IPS-15b (cell line): Measurements from ENCODE around the gene PARD3.

ENCODE experiments used
- H3K27me3 ChIP-seq: one replicate; pipeline ENCODE4 v1.6.1; 2013; ENCODE audit warnings: low read length; ENCODE audit not compliant: control insufficient read depth, insufficient read depth
- H3K36me3 ChIP-seq: one replicate; pipeline ENCODE4 v1.6.1; 2013; ENCODE audit warnings: low read length; ENCODE audit not compliant: control insufficient read depth, insufficient read depth
- H3K4me1 ChIP-seq: one replicate; pipeline ENCODE4 v1.6.1; 2013; ENCODE audit warnings: mild to moderate bottlenecking, low read length; ENCODE audit not compliant: control insufficient read depth, insufficient read depth
- H3K4me3 ChIP-seq: one replicate; pipeline ENCODE4 v1.5.1; 2013; ENCODE audit warnings: low read depth, low read length
- H3K9ac ChIP-seq: one replicate; pipeline ENCODE4 v1.6.1; 2013; ENCODE audit warnings: low read depth, mild to moderate bottlenecking, low read length
- H3K9me3 ChIP-seq: one replicate; pipeline ENCODE4 v1.6.1; 2013; ENCODE audit warnings: mild to moderate bottlenecking, low read length; ENCODE audit not compliant: control insufficient read depth, insufficient read depth

Gene PARD3

DNA sequence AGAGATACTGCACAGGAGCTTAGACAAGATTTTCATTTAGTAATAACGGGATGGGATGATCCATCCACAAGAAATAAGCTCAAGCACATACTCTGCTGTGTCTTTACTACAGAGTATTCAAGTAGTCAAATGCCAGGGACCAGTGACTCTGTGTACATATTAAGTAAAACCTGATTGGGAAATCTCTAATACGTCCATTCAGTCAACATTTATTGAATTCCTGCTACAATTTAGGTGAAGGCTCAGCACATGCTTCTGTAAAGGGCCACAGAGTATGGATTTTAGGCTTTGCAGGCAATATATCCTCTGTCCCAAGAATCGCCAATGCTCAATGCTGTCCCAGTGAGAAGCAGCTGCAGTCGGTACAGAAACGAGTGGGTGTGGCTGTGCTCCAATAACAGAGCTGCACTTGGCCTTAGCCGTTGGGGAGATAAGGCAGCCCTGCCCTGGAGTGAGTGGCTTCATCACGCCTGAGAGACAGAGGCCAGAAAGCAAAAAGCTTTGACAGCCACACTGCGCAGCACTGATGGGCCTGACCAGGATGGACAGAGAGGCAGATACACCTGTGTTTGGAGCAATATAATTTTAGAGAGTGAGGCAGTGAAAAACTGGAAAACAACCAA is 186.8 kb downstream of the PARD3 start:
- no peak overlapping the region for H3K9ac ChIP-seq
- no peak overlapping the region for H3K4me3 ChIP-seq
- H3K27me3 ChIP-seq, result no peaks in the 10 kb centered on the region
- H3K36me3 ChIP-seq, result no peaks in the 10 kb centered on the region
- H3K9me3 ChIP-seq, result no peaks in the 10 kb centered on the region
- H3K4me1 ChIP-seq, result no peaks in the 10 kb centered on the region

DNA sequence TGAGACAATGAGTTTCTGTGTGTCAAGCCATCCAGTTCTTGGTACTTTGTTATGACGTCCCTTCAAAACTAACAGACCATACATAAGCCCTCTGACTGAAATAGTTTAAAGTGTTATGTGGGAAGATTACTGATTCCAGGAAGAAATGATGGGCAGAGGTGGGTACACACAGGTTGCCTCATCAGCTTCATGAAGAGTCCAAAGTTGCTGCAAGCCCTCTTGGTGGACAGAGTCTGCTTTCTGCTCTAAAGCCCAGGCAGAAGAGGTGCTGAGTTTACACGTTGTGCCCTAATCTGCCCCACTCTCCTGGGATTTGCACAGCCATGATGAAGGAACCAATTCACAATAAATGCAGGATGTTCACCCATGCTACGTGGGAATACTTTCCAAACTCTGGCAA is 187.4 kb downstream of the PARD3 start:
- H3K4me3 ChIP-seq, result no peak overlapping the region
- H3K9me3 ChIP-seq, result no peaks in the 10 kb centered on the region
- no peaks in the 10 kb centered on the region for H3K27me3 ChIP-seq
- H3K9ac ChIP-seq, result no peak overlapping the region
- no peaks in the 10 kb centered on the region for H3K4me1 ChIP-seq
- H3K36me3 ChIP-seq, result no peaks in the 10 kb centered on the region

DNA sequence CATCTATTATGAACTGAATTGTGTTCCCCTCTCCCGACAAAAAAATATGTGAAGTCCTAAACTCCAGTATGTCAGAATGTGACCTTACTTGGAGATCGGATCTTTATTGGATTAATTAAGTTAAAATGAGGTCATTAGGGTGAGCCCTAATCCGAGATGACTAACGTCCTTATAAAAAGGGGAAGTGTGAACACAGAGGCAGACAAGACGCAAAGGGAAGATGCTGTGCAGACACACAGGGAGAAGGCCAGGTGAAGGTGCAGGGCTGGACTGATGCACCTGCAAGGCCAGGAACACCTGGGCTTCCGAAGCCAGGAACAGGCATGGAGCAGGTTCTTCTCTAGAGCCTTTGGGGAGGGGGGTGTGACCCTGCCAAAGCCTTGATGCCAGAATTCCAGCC is 187.8 kb downstream of the PARD3 start:
- Histone ChIP-seq H3K9me3 (no peaks in the 10 kb centered on the region), H3K4me3 (no peak overlapping the region), H3K27me3 (no peaks in the 10 kb centered on the region), H3K9ac (no peak overlapping the region), H3K4me1 (no peaks in the 10 kb centered on the region), H3K36me3 (no peaks in the 10 kb centered on the region)

DNA sequence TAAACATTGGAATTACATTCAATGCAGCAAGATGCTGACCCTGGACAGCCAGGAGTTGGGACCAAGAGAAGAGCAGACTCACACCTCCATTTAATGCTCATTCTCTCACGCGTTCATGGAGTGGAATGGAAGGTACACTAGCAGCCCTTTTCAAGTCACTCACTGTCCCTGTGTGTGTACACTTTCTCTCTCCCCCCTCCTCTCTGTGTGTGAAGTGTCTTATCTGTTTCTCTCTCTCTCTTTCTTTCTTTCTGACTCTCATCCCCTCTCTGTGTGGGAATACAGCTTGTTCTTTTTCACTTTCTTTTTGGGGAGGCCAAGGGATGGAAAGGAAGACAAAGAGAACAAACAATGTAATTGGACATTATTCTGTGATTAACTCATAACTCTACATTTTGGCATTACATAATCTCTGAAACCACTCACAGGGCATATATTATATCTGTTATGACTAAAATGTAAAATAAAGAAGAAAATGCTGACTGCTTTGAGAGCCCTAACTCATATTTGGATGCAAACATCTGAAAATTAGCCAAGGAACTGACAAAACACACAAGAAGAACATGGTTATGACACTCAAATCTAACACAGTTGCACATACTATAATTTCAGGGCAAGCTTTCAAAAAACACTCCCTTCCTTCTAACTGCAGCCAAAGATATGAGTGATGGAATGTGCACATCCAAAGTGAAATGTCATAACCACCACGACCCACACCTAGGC is 188.8 kb downstream of the PARD3 start:
- H3K27me3 ChIP-seq, result no peaks in the 10 kb centered on the region
- H3K9ac ChIP-seq, result no peak overlapping the region
- no peak overlapping the region for H3K4me3 ChIP-seq
- H3K36me3 ChIP-seq, result no peaks in the 10 kb centered on the region
- no peaks in the 10 kb centered on the region for H3K9me3 ChIP-seq
- no peaks in the 10 kb centered on the region for H3K4me1 ChIP-seq

DNA sequence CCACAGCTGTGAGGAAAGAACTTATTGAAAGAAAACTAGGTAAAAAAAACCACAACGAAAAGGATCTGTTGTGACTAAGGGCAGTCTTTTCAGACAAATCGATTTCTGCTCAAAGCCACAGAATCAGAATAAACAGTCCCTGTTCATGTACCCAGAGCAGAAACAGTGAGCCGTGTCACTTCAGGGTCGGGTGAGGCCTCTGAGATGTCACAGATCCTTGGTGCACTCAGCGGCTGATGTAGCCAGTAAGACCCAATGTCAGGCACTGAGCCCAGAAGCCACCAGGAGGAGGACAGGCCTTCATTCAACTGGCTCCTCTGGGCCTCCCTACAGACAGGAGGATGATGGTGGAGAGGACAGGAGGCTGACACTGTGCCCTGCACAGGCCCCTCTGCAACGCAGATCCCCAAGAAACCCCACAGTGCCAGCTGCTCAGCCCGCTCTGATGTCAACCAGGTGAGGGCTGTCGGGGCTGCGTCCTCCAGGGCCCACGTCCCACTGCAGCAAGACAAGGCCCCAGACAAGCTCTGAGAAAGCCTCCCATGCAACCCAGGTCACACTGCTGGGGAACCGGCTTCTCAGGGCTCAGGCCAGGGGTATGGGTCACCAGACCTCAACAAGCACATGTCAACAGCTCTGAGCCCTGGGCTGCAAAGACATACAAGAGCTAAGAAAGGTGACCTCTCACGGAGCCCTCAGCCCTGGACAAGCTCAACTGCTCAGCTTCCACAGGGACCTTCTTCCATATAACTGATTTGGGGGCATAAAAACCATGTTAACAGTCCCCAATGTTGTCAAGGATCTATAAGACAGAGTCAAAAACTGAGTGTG is 190.6 kb downstream of the PARD3 start:
- Histone ChIP-seq H3K9me3 (no peaks in the 10 kb centered on the region), H3K36me3 (no peaks in the 10 kb centered on the region), H3K4me1 (no peaks in the 10 kb centered on the region), H3K9ac (no peak overlapping the region), H3K4me3 (no peak overlapping the region), H3K27me3 (no peaks in the 10 kb centered on the region)

DNA sequence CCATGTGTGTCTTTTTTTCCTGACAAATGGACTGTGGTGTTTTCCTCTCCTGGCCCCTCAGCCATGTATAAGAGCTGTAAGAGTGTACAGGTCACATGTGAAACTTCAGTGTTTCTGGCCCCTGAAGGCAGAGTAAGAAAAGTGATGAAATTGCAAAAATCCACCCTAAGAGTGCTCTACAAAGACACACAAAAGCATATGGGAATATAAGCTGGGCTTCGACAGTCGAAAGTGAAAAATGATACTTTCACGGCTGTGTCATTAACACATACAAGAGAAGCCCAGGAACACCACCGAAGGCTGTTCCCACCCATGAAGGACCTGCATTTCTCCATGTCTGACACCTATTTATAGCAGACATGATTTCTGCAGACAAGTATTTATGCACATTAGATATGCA is 192.2 kb downstream of the PARD3 start:
- no peaks in the 10 kb centered on the region for H3K4me1 ChIP-seq
- H3K9me3 ChIP-seq, result no peaks in the 10 kb centered on the region
- H3K4me3 ChIP-seq, result no peak overlapping the region
- H3K36me3 ChIP-seq, result no peaks in the 10 kb centered on the region
- H3K9ac ChIP-seq, result no peak overlapping the region
- H3K27me3 ChIP-seq, result no peaks in the 10 kb centered on the region

DNA sequence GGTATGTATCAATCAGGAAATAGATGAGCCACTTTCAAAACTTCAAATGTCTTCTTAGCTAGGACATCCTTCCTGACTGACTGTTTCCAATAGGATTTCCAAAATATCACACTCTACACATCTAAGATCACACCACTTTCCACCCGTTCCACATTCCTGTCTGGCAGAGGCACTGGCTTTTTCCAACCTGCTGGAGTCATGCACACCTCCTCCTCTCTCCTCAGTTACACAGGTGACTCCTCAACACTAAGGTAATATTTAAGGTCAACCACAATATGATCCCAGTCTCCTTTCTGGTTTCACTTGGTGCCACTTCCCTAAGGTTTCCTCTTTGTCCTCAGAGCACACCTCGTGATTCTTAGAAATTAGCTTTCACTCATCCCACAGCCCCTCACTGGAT is 196.5 kb downstream of the PARD3 start:
- Histone ChIP-seq H3K4me1 (peaks cover 5% of the 10 kb centered on the region), H3K27me3 (no peaks in the 10 kb centered on the region), H3K4me3 (no peak overlapping the region), H3K36me3 (no peaks in the 10 kb centered on the region), H3K9me3 (no peaks in the 10 kb centered on the region), H3K9ac (no peak overlapping the region)

DNA sequence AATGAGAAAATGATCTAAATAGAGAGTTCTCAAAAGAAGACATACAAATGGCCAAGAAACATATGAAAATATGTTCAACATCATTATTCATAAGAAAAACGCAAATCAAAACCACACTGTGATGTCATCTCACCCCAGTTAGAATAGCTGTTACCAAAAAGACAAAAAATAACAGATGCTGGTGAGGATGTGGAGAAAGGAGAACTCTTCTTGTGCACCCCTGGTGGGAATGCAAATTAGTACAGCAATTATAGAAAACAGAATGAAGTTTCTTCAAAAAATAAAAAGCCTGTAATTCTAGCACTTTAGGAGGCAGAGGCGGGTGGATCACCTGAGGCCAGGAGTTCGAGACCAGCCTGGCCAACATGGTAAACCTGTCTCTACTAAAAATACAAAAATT is 199.3 kb downstream of the PARD3 start:
- H3K4me3 ChIP-seq, result no peak overlapping the region
- peaks cover 6% of the 10 kb centered on the region for H3K4me1 ChIP-seq

DNA sequence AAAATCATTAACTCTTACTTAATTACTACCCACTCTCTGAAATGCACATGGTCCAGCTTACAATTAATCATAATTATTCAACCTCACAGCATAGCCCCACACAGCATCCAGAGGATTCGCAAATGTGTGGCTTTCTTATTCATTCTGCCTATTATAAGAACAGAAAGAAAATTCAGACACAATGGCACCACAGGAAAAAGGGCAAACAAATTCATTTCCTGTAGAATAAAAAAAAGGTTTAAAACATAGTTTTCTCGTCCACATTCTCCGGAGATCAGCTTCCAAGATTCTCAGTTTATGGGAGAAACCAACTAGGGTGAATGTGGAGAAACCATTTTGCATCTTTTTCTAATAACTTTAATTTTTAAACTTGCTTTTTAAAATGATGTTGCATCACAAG is 201.6 kb downstream of the PARD3 start:
- Histone ChIP-seq H3K4me3 (no peak overlapping the region), H3K27me3 (no peaks in the 10 kb centered on the region), H3K4me1 (peaks cover 6% of the 10 kb centered on the region), H3K9ac (no peak overlapping the region), H3K36me3 (no peaks in the 10 kb centered on the region), H3K9me3 (no peaks in the 10 kb centered on the region)

More for the DNA sequence above, 199.3 kb downstream of the PARD3 start:
- no peak overlapping the region for H3K9ac ChIP-seq
- H3K9me3 ChIP-seq, result no peaks in the 10 kb centered on the region
- no peaks in the 10 kb centered on the region for H3K27me3 ChIP-seq
- H3K36me3 ChIP-seq, result no peaks in the 10 kb centered on the region

DNA sequence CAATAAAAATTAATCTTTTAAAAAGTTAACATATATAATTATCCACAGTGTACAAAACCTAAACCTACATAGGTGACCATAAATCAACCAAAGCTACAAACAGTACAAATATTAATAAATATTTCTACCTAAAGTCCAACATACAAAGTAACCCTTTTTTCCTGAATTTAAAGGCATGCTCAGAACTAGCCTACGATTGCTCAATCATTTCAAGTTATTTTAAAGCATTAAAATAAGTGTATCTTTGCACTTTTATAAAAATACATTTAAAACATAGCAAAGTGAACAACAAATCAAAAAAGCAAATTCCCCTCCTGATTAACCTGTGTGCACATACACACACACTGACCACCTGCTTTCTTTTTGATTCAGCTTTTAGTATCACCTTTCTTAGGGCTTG is 202.2 kb downstream of the PARD3 start:
- Histone ChIP-seq H3K27me3 (no peaks in the 10 kb centered on the region), H3K36me3 (no peaks in the 10 kb centered on the region), H3K4me3 (no peak overlapping the region), H3K9me3 (no peaks in the 10 kb centered on the region), H3K9ac (no peak overlapping the region), H3K4me1 (peaks cover 6% of the 10 kb centered on the region)

DNA sequence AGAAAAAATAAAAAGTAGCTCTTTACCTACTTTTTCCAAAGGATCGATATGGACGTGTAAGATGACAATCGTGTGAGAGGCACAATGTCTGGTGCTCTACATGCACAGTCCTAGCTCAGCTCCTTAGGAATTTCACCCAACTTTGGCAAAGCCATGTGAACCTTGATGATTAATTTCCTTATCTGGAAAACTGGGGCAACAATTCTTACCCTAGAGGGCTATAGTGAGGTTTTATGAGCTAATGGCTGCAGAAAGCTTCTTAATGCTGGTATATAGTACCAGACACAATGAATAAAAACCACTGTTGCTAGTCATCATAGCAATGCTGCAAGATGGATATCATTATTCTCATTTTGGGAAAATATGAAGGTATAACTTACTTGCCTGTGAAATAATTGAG is 202.7 kb downstream of the PARD3 start:
- Histone ChIP-seq H3K36me3 (no peaks in the 10 kb centered on the region), H3K27me3 (no peaks in the 10 kb centered on the region), H3K9ac (no peak overlapping the region), H3K4me3 (no peak overlapping the region), H3K9me3 (no peaks in the 10 kb centered on the region), H3K4me1 (peaks cover 6% of the 10 kb centered on the region)
